ENCODE data around the gene SLC23A2.
"Not testable (repeated sequence)": the region's sequence is repeated elsewhere in the genome, so short reads cannot be mapped to it uniquely, and the experiment has no call there.

Gene SLC23A2

GRCh38 chr20:4853757-4854560 is 147.4 kb downstream of the SLC23A2 start:
- in situ Hi-C loops (cut with MboI; ENCODE audit: low sequenced_read_pairs), result no loop called here

- in situ Hi-C loops (cut with MboI; ENCODE audit: low sequenced_read_pairs), result no loop called here
Observed at GRCh38 chr20:4853004-4853403, 148.3 kb downstream of the SLC23A2 start.

- in situ Hi-C loops (cut with MboI; ENCODE audit: low sequenced_read_pairs), result no loop called here
Observed at GRCh38 chr20:4850960-4851359, 150.3 kb downstream of the SLC23A2 start.

- in situ Hi-C loops (cut with MboI; ENCODE audit: low sequenced_read_pairs), result not testable (repeated sequence)
Observed at GRCh38 chr20:4848829-4849228, 152.5 kb downstream of the SLC23A2 start.

- in situ Hi-C loops (cut with MboI; ENCODE audit: low sequenced_read_pairs), result no loop called here
Observed at GRCh38 chr20:4848041-4848440, 153.3 kb downstream of the SLC23A2 start.

GRCh38 chr20:4846821-4847220 is 154.5 kb downstream of the SLC23A2 start:
- in situ Hi-C loops (cut with MboI; ENCODE audit: low sequenced_read_pairs), result no loop called here

- in situ Hi-C loops (cut with MboI; ENCODE audit: low sequenced_read_pairs), result no loop called here
Observed at GRCh38 chr20:4844751-4845465, 156.4 kb downstream of the SLC23A2 start.

GRCh38 chr20:4844325-4844724 is 157.0 kb downstream of the SLC23A2 start:
- in situ Hi-C loops (cut with MboI; ENCODE audit: low sequenced_read_pairs), result no loop called here

- in situ Hi-C loops (cut with MboI; ENCODE audit: low sequenced_read_pairs), result no loop called here
Observed at GRCh38 chr20:4840801-4841200, 160.5 kb downstream of the SLC23A2 start.

- in situ Hi-C loops (cut with MboI; ENCODE audit: low sequenced_read_pairs), result no loop called here
Observed at GRCh38 chr20:4838526-4838925, 162.8 kb downstream of the SLC23A2 start.

- in situ Hi-C loops (cut with MboI; ENCODE audit: low sequenced_read_pairs), result no loop called here
Observed at GRCh38 chr20:4837760-4838159, 163.6 kb downstream of the SLC23A2 start.

- in situ Hi-C loops (cut with MboI; ENCODE audit: low sequenced_read_pairs), result no loop called here
Observed at GRCh38 chr20:4836935-4837334, 164.4 kb downstream of the SLC23A2 start.

- in situ Hi-C loops (cut with MboI; ENCODE audit: low sequenced_read_pairs), result no loop called here
Observed at GRCh38 chr20:4836473-4836872, 164.8 kb downstream of the SLC23A2 start.

- in situ Hi-C loops (cut with MboI; ENCODE audit: low sequenced_read_pairs), result no loop called here
Observed at GRCh38 chr20:4835244-4836177, 165.8 kb downstream of the SLC23A2 start.

GRCh38 chr20:4833074-4833728 is 168.1 kb downstream of the SLC23A2 start:
- in situ Hi-C loops (cut with MboI; ENCODE audit: low sequenced_read_pairs), result no loop called here

GRCh38 chr20:4832469-4832868 is 168.8 kb downstream of the SLC23A2 start:
- in situ Hi-C loops (cut with MboI; ENCODE audit: low sequenced_read_pairs), result no loop called here

GRCh38 chr20:4830696-4831095 is 170.6 kb downstream of the SLC23A2 start:
- in situ Hi-C loops (cut with MboI; ENCODE audit: low sequenced_read_pairs), result no loop called here

GRCh38 chr20:4830259-4830658 is 171.1 kb downstream of the SLC23A2 start:
- in situ Hi-C loops (cut with MboI; ENCODE audit: low sequenced_read_pairs), result no loop called here

GRCh38 chr20:4829514-4830215 is 171.6 kb downstream of the SLC23A2 start:
- in situ Hi-C loops (cut with MboI; ENCODE audit: low sequenced_read_pairs), result no loop called here
